H1 (cell line): Measurements from ENCODE around the gene MTM1. TPM values are rescaled to one million over a fixed set of nuclear protein-coding genes. Genes with fewer than 3 reads are reported as not detected.

Source experiments
- CTCF ChIA-PET: fragments of 300-600 bp; sonication (Branson Sonifier 250); formaldehyde crosslinking; loops from one replicate; lab custom pipeline; 2021; ENCODE audit not compliant: partially characterized antibody; lab: Charles Lee
- POLR2A ChIA-PET: fragments of 300-600 bp; sonication (Branson Sonifier 250); formaldehyde crosslinking; loops from one replicate; lab custom pipeline; 2021; ENCODE audit warnings: inconsistent platforms; ENCODE audit not compliant: partially characterized antibody; lab: Charles Lee
- DNase-seq, 2 experiments: peaks; one replicate each; pipeline versions ENCODE4 v3.0.0 to v3.0.0-alpha.2; 2010 to 2022; ENCODE audit warnings: low spot score in 2 of 2, low read depth in 1 of 2, mixed read lengths in 1 of 2
- FAIRE-seq: peaks from 2 replicates; lab custom pipeline; 2011; peaks lifted over from hg19 to GRCh38; lab: Jason Lieb, UNC
- H2AFZ ChIP-seq: 2 replicates; pipeline ENCODE4 v1.8.1; 2012; ENCODE audit warnings: low read length, inconsistent platforms
- H2AK5ac ChIP-seq: 2 replicates; pipeline ENCODE4 v1.6.1; 2013; ENCODE audit warnings: low read depth, low read length
- H2BK120ac ChIP-seq: replicated peaks from 2 replicates; pipeline ENCODE3; 2013; ENCODE audit warnings: low read depth, low read length, inconsistent platforms
- H2BK12ac ChIP-seq: 2 replicates; pipeline ENCODE4 v1.6.1; 2013; ENCODE audit warnings: low read depth, low read length
- H2BK15ac ChIP-seq: 2 replicates; pipeline ENCODE4 v1.6.1; 2013; ENCODE audit warnings: low read length
- H2BK20ac ChIP-seq: 2 replicates; pipeline ENCODE4 v1.6.1; 2013; ENCODE audit warnings: low read length
- H2BK5ac ChIP-seq: 2 replicates; pipeline ENCODE4 v1.6.1; 2013; ENCODE audit warnings: low read depth, low read length
- H3K14ac ChIP-seq: 2 replicates; pipeline ENCODE4 v1.6.1; 2013; ENCODE audit warnings: inconsistent platforms; ENCODE audit not compliant: insufficient read length
- H3K18ac ChIP-seq: 2 replicates; pipeline ENCODE4 v1.6.1; 2013; ENCODE audit warnings: low read length; ENCODE audit errors: extremely low read depth
- H3K23ac ChIP-seq: 2 replicates; pipeline ENCODE4 v1.6.1; 2013; ENCODE audit warnings: inconsistent platforms; ENCODE audit not compliant: insufficient read length
- H3K23me2 ChIP-seq: 2 replicates; pipeline ENCODE4 v1.6.1; 2013; ENCODE audit warnings: low read depth, low read length
- H3K27ac ChIP-seq: 2 replicates; pipeline ENCODE4 v1.6.1; 2011; ENCODE audit warnings: low read depth, low read length, inconsistent platforms
- H3K27me3 ChIP-seq, 4 experiments: replicated peaks in 1 of 4; 1 replicate in 1 of 4; 2 replicates in 3 of 4; pipeline versions ENCODE4 v1.6.1 to v1.8.1; 2011 to 2013; ENCODE audit warnings: low read length in 3 of 4, mild to moderate bottlenecking in 3 of 4, inconsistent platforms in 2 of 4, mixed read lengths in 2 of 4, moderate library complexity in 1 of 4; ENCODE audit not compliant: control insufficient read depth in 3 of 4, insufficient read depth in 3 of 4; ENCODE audit errors: extremely low read depth in 1 of 4
- H3K36me3 ChIP-seq, 4 experiments: 2 replicates each; pipeline versions ENCODE4 v1.6.1 to v1.8.1; 2011 to 2013; ENCODE audit warnings: mild to moderate bottlenecking in 4 of 4, low read length in 3 of 4, moderate library complexity in 2 of 4, control low read depth in 1 of 4, inconsistent platforms in 1 of 4; ENCODE audit not compliant: insufficient read depth in 4 of 4, control insufficient read depth in 2 of 4
- H3K4ac ChIP-seq: replicated peaks from 2 replicates; pipeline ENCODE3; 2013; ENCODE audit warnings: low read length, low read depth, mixed read lengths, inconsistent platforms; ENCODE audit not compliant: insufficient read length
- H3K4me1 ChIP-seq, 4 experiments: replicated peaks in 1 of 4; 1 replicate in 1 of 4; 2 replicates in 3 of 4; pipeline versions ENCODE4 v1.6.1 to v1.8.1; 2011 to 2013; ENCODE audit warnings: low read length in 3 of 4, inconsistent platforms in 2 of 4, mixed read lengths in 1 of 4; ENCODE audit not compliant: insufficient read depth in 4 of 4, control insufficient read depth in 3 of 4
- H3K4me2 ChIP-seq, 2 experiments: 2 replicates each; pipeline versions ENCODE4 v1.6.1 to v1.8.1; 2011 to 2013; ENCODE audit warnings: low read depth in 2 of 2, low read length in 2 of 2, control low read depth in 1 of 2, inconsistent platforms in 1 of 2, mild to moderate bottlenecking in 1 of 2; ENCODE audit not compliant: insufficient read depth in 1 of 2
- H3K4me3 ChIP-seq, 4 experiments: fragments of 200-600, 300-600 bp in 1 of 4; sonication (generic), shearing (Covaris generic), sonication (Bioruptor Twin) in 1 of 4; 2 replicates each; pipeline versions ENCODE4 v1.5.1 to v1.8.1; 2011 to 2016; ENCODE audit warnings: low read length in 4 of 4, low read depth in 3 of 4, control low read depth in 2 of 4, inconsistent platforms in 2 of 4, mild to moderate bottlenecking in 2 of 4, mixed read lengths in 1 of 4, moderate library complexity in 1 of 4; ENCODE audit not compliant: insufficient read depth in 2 of 4; ENCODE audit errors: extremely low read depth in 1 of 4
- H3K56ac ChIP-seq: replicated peaks from 2 replicates; pipeline ENCODE3; 2013; ENCODE audit warnings: low read depth, mild to moderate bottlenecking, mixed read lengths, low read length, inconsistent platforms; ENCODE audit not compliant: insufficient read length
- H3K79me1 ChIP-seq: 2 replicates; pipeline ENCODE4 v1.6.1; 2013; ENCODE audit warnings: low read depth, low read length, control low read depth
- H3K79me2 ChIP-seq, 2 experiments: 2 replicates each; pipeline versions ENCODE4 v1.6.1 to v1.8.1; 2012 to 2013; ENCODE audit warnings: low read length in 2 of 2, mild to moderate bottlenecking in 2 of 2, inconsistent platforms in 1 of 2; ENCODE audit not compliant: insufficient read depth in 2 of 2, control insufficient read depth in 1 of 2
- H3K9ac ChIP-seq, 4 experiments: replicated peaks in 1 of 4; 1 replicate in 1 of 4; 2 replicates in 3 of 4; pipeline versions ENCODE4 v1.6.1 to v1.8.1; 2011 to 2013; ENCODE audit warnings: low read depth in 3 of 4, low read length in 3 of 4, control low read depth in 2 of 4, mild to moderate bottlenecking in 2 of 4, moderate library complexity in 2 of 4, inconsistent platforms in 1 of 4; ENCODE audit errors: extremely low read depth in 1 of 4
- H3K9me3 ChIP-seq, 2 experiments: 2 replicates each; pipeline versions ENCODE4 v1.6.1 to v1.8.1; 2012 to 2013; ENCODE audit warnings: mild to moderate bottlenecking in 2 of 2, moderate library complexity in 2 of 2, control low read depth in 1 of 2, inconsistent platforms in 1 of 2, low read depth in 1 of 2, low read length in 1 of 2, mixed read lengths in 1 of 2; ENCODE audit not compliant: insufficient read depth in 2 of 2
- H4K20me1 ChIP-seq, 2 experiments: replicated peaks in 1 of 2; 2 replicates each; pipeline versions ENCODE3 to v1.8.1; 2011 to 2013; ENCODE audit warnings: inconsistent platforms in 2 of 2, low read length in 2 of 2, mild to moderate bottlenecking in 1 of 2; ENCODE audit not compliant: insufficient read depth in 2 of 2, control insufficient read depth in 1 of 2
- H4K5ac ChIP-seq: 2 replicates; pipeline ENCODE4 v1.6.1; 2013; ENCODE audit warnings: low read length, low read depth, mixed read lengths, inconsistent platforms; ENCODE audit not compliant: insufficient read length
- H4K8ac ChIP-seq: 2 replicates; pipeline ENCODE4 v1.8.0; 2013; ENCODE audit warnings: mild to moderate bottlenecking, moderate library complexity, low read length, inconsistent platforms; ENCODE audit not compliant: insufficient read depth; ENCODE audit errors: extremely low read depth
- H4K91ac ChIP-seq: replicated peaks from 2 replicates; pipeline ENCODE3; 2013; ENCODE audit warnings: low read length, mixed read lengths, inconsistent platforms; ENCODE audit not compliant: insufficient read length
- ASH2L ChIP-seq: fragments of 200-600, 300-600 bp; sonication (generic); IDR thresholded peaks from one replicate; pipeline ENCODE4 v1.7.1; 2017; ENCODE audit warnings: low read length
- ATF2 ChIP-seq: IDR thresholded peaks from 2 replicates; pipeline ENCODE4 v1.6.1; 2012; ENCODE audit warnings: low read length, inconsistent platforms
- CTCF ChIP-seq, 3 experiments: IDR thresholded peaks; 1 replicate in 2 of 3; 2 replicates in 1 of 3; pipeline versions ENCODE4 v1.5.1 to v1.6.1; 2011; ENCODE audit warnings: low read length in 3 of 3, mild to moderate bottlenecking in 3 of 3, inconsistent platforms in 2 of 3, low read depth in 1 of 3, moderate library complexity in 1 of 3; ENCODE audit not compliant: insufficient read depth in 1 of 3; ENCODE audit errors: control extremely low read depth in 1 of 3
- HDAC2 ChIP-seq, 2 experiments: fragments of 300-600 bp in 1 of 2; sonication (generic) in 1 of 2; IDR thresholded peaks; 2 replicates each; pipeline ENCODE4 v1.6.1; 2011 to 2012; ENCODE audit warnings: low read depth in 2 of 2, low read length in 2 of 2, mild to moderate bottlenecking in 2 of 2, moderate library complexity in 2 of 2, borderline replicate concordance in 1 of 2, inconsistent platforms in 1 of 2
- NANOG ChIP-seq: IDR thresholded peaks from 2 replicates; pipeline ENCODE4 v1.6.1; 2011; ENCODE audit warnings: low read length, low read depth, mild to moderate bottlenecking, inconsistent platforms; ENCODE audit not compliant: insufficient read depth, poor library complexity, severe bottlenecking
- SIRT6 ChIP-seq: IDR thresholded peaks from one replicate; pipeline ENCODE4 v1.7.1; 2012; ENCODE audit warnings: low read length, inconsistent platforms
- TEAD4 ChIP-seq: IDR thresholded peaks from 2 replicates; pipeline ENCODE4 v1.6.1; 2012; ENCODE audit warnings: low read depth, low read length, inconsistent platforms, mixed read lengths
- WGBS, 2 experiments: shearing (Covaris generic) in 1 of 2; methylation state at CpG; one replicate each; pipeline versions ENCODE4 v1.1.6 to v1.1.7; 2013 to 2015; ENCODE audit warnings: low lambda C conversion rate in 2 of 2, mixed read lengths in 2 of 2, inconsistent platforms in 1 of 2, low coverage in 1 of 2, missing lambda C conversion rate in 1 of 2; ENCODE audit not compliant: insufficient replicate concordance in 2 of 2, insufficient coverage in 1 of 2, insufficient read length in 1 of 2; ENCODE audit errors: extremely low coverage in 1 of 2, missing lambda C conversion rate in 1 of 2; 5-methylcytosine and 5-hydroxymethylcytosine counted together
- polyA plus RNA-seq, 7 experiments: library from polyadenylated mRNA; depleted of rRNA in 3 of 7; stranded (reverse) in 5 of 7; unstranded in 2 of 7; fragments of >200 nt in 5 of 7; fragments of 200-250 nt in 2 of 7; gene quantifications; 1 replicate in 5 of 7; 2 replicates in 1 of 7; 4 replicates in 1 of 7; pipeline versions ENCODE4 v1.2.1 to v1.2.3, GENCODE V29; 2011 to 2013; ENCODE audit warnings: missing spikeins in 2 of 7, mixed read lengths in 2 of 7
- total RNA-seq: library from RNA; stranded (reverse); fragmentation: NEBNext Ultra II Directional; extraction: Animal tissue kit (Norgen Biotek cat#: 25700); gene quantifications from 2 replicates; pipeline ENCODE4 v1.2.1, GENCODE V29; 2021

The MTM1 gene
- total and polyA plus RNA-seq, 2 of the 8 experiments (the other 6 are each of a cell fraction or from before 2014, with no cell fraction given) = 2.3 to 8.4 TPM

- Histone ChIP-seq H3K9ac (no peak overlapping the region), H3K23me2 (no peaks in the 10 kb centered on the region), H4K8ac (no peak overlapping the region; the same call in 1 of the 2 replicates), H2BK20ac (no peak overlapping the region), H3K27ac (peak overlapping the region; percentile 52; the same call in 1 of the 2 replicates), H3K36me3 (no peaks in the 10 kb centered on the region), H2AFZ (no peak overlapping the region), H3K4me3 (peak overlapping the region in 2 of 4 experiments; percentile 7 to 35; a peak in 2 of 8 replicates), H3K14ac (no peak overlapping the region), H2BK120ac (peak overlapping the region; percentile 43), H3K23ac (no peak overlapping the region), H4K91ac (no peak overlapping the region), H4K20me1 (no peaks in the 10 kb centered on the region), H2BK12ac (0 out of 2 replicates have a peak overlapping the region, but pooled peaks have one; percentile 27), H2BK15ac (no peak overlapping the region), H4K5ac (peak overlapping the region; percentile 76), H3K79me2 (peaks cover 0 to 14% of the 10 kb centered on the region in 2 experiments; a peak in 2 of 4 replicates), H3K4me2 (peak overlapping the region; percentile 59 to 60), H3K27me3 (no peaks in the 10 kb centered on the region), H3K56ac (no peak overlapping the region), H3K4me1 (peaks cover 0 to 17% (median 3%) of the 10 kb centered on the region in 4 experiments; a peak in 5 of 7 replicates), H3K4ac (no peak overlapping the region), H2BK5ac (peak overlapping the region; percentile 79; the same call in 1 of the 2 replicates), H2AK5ac (no peak overlapping the region), H3K9me3 (no peaks in the 10 kb centered on the region), H3K79me1 (no peaks in the 10 kb centered on the region), H3K18ac (no peak overlapping the region)
- ChIA-PET POLR2A (interaction anchor here (0.9 to 1.5 kb wide), 3 partner anchors 8 to 13 kb away, joined by 3 to 5 read pairs (median 4); no protein-coding TSS in a partner anchor), CTCF (interaction anchor here (0.7 to 1.5 kb wide), 4 partner anchors 20 to 203 kb away, joined by 3 to 4 read pairs (median 3); partner anchors contain the start of gene MAMLD1)
- 0% methylated on average over 3 of the region's 3 CpGs; no CpG with 5 or more reads in 1 of the 2 experiments for WGBS, 2 experiments
- peak; percentile 93 for FAIRE-seq
- peak in 1 of 2 experiments; percentile 84 for DNase-seq
- TF ChIP-seq HDAC2 (IDR thresholded peaks at IDR 0.05; ENCODE audit: borderline replicate concordance in 1 of 2, low read depth in 2 of 2, low read length in 2 of 2) = peak in 1 of 2 experiments; percentile 80; a peak in 1 of 4 replicates
- TF ChIP-seq CTCF (IDR thresholded peaks at IDR 0.05; ENCODE audit: control extremely low read depth in 1 of 3, insufficient read depth in 1 of 3, low read depth in 1 of 3, low read length in 3 of 3) = no peak
- no peak for TF ChIP-seq SIRT6
- peak; percentile 63 for TF ChIP-seq NANOG
- TF ChIP-seq ATF2 = peak; percentile 92
- TF ChIP-seq ASH2L = peak; percentile 33
- peak; percentile 84 for TF ChIP-seq TEAD4
Observed at GRCh38 chrX:150566734-150567182, 1.7 kb upstream of the MTM1 start.
